Measurements from ENCODE around the gene ADARB1. TPM values are rescaled to one million over a fixed set of nuclear protein-coding genes. Genes with fewer than 3 reads are reported as not detected.
A peak's percentile ranks its signal among the peaks of the same experiment; 100 is the strongest.

The ADARB1 gene
- total RNA-seq, 4 donors from 2014 or later = 18.2 to 57.6 (median 32.0) TPM

DNA sequence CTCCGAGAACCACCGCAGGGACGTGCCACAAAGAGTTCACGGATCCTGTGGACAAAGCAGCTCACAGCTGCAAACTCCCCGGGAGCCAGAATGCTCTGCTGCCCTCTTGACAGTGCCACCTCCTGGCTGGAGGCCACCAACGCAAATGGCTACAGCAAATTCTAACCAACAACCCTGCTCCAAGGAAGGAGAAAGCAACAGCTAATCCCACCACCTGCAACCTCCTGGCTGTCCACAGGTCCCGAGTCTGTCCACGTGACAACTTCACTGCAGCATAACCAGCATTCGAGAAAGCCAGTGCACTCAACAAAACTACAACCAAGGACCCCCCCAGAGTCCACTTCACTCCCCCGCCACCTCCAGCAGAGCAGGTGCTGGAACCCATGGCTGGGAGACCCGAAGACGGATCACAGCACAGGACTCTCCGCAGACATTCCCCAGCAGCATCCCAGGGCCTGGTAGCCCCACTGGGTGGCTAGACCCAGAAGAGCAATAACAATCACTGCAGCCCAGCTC is 196.0 kb downstream of the ADARB1 start:
- DNase-seq (ENCODE audit: low spot score in 2 of 2) = peak in 1 of 2 donors; percentile 3
- H3K4me3 ChIP-seq = no peak overlapping the region
- H3K27me3 ChIP-seq = no peaks in the 10 kb centered on the region
- H3K9me3 ChIP-seq = peaks cover 0 to 24% (median 0%) of the 10 kb centered on the region in 4 donors
- no peak overlapping the region for H3K27ac ChIP-seq
- H3K36me3 ChIP-seq = peaks cover 0 to 96% (median 28%) of the 10 kb centered on the region in 3 donors
- 93 to 95% methylated on average over 12 to 13 of the region's 13 CpGs for WGBS, 2 donors
- TF ChIP-seq CTCF (IDR thresholded peaks at IDR 0.05) (no peak), EP300 (IDR thresholded peaks at IDR 0.05) (no peak), POLR2A (IDR thresholded peaks at IDR 0.05) (no peak)
- H3K4me1 ChIP-seq = no peaks in the 10 kb centered on the region

Other genes with a start within 250 kb of the ADARB1 start
- 100 to 1,000 TPM; 175 to 328 (median 234) TPM for gene PTTG1IP, start 200.9 kb upstream of the ADARB1 start, total RNA-seq
- 10 to 100 TPM; 32.7 to 87.3 (median 56.2) TPM for gene ITGB2, start 153.7 kb upstream of the ADARB1 start, total RNA-seq
- gene SLX9, start 134.6 kb upstream of the ADARB1 start, total RNA-seq = 10 to 100 TPM in 2 of 4 donors, 1 to 10 TPM in 2; 3.7 to 19.8 (median 13.3) TPM
- gene POFUT2, start 213.3 kb downstream of the ADARB1 start, total RNA-seq = 10 to 100 TPM; 19.5 to 66.3 (median 35.1) TPM

Data from tibial nerve (tissue), 4 donors.